GM06990 (cell line): Measurements from ENCODE around the gene CUX1.
"Not testable (repeated sequence)": the region's sequence is repeated elsewhere in the genome, so short reads cannot be mapped to it uniquely, and the experiment has no call there.

ENCODE experiments used
- DNase-seq: peaks from one replicate; pipeline ENCODE4 v3.0.0-alpha.2; 2011; ENCODE audit not compliant: insufficient read length; ENCODE audit errors: extremely low read depth
- H3K27me3 ChIP-seq: replicated peaks from 2 replicates; pipeline ENCODE4 v1.6.0; 2011; ENCODE audit warnings: low read length; ENCODE audit not compliant: control insufficient read depth, insufficient read depth
- H3K36me3 ChIP-seq: 2 replicates; pipeline ENCODE4 v1.5.1; 2011; ENCODE audit warnings: low read length; ENCODE audit not compliant: control insufficient read depth, insufficient read depth
- H3K4me3 ChIP-seq: replicated peaks from 2 replicates; pipeline ENCODE4 v1.5.1; 2011; ENCODE audit warnings: low read depth, mild to moderate bottlenecking, control low read depth, low read length
- TF ChIP-seq, protein P1 (sequence below): IDR thresholded peaks from 2 replicates; pipeline ENCODE4 v1.5.1; 2011; ENCODE audit warnings: low read length, control low read depth, mild to moderate bottlenecking, inconsistent platforms; ENCODE audit not compliant: insufficient read depth, poor library complexity, severe bottlenecking

CUX1 gene

DNA sequence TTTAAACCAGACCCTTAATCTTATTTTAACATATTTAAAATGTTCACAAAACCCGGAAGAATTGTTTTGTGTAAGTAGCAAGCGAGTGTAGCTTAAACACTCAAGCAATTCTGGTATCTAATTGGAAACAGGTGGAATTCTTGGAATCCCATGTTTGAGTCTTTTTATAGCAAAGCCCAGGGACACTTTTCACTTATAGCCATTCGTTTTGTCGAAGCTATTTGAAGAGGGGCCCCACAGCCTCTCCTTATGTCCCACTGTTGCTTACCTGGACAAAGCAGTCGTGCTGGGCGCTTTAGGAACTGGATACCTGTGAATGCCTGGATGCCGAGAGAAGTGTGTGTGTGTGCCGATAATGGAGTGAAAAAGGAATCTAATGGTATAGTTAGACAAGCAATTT is 3.3 kb downstream of the CUX1 start:
- no peak overlapping the region for H3K4me3 ChIP-seq
- DNase-seq, result no peak
- TF ChIP-seq, protein P1, sequence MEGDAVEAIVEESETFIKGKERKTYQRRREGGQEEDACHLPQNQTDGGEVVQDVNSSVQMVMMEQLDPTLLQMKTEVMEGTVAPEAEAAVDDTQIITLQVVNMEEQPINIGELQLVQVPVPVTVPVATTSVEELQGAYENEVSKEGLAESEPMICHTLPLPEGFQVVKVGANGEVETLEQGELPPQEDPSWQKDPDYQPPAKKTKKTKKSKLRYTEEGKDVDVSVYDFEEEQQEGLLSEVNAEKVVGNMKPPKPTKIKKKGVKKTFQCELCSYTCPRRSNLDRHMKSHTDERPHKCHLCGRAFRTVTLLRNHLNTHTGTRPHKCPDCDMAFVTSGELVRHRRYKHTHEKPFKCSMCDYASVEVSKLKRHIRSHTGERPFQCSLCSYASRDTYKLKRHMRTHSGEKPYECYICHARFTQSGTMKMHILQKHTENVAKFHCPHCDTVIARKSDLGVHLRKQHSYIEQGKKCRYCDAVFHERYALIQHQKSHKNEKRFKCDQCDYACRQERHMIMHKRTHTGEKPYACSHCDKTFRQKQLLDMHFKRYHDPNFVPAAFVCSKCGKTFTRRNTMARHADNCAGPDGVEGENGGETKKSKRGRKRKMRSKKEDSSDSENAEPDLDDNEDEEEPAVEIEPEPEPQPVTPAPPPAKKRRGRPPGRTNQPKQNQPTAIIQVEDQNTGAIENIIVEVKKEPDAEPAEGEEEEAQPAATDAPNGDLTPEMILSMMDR, result no peak
- H3K27me3 ChIP-seq, result no peaks in the 10 kb centered on the region
- no peaks in the 10 kb centered on the region for H3K36me3 ChIP-seq

DNA sequence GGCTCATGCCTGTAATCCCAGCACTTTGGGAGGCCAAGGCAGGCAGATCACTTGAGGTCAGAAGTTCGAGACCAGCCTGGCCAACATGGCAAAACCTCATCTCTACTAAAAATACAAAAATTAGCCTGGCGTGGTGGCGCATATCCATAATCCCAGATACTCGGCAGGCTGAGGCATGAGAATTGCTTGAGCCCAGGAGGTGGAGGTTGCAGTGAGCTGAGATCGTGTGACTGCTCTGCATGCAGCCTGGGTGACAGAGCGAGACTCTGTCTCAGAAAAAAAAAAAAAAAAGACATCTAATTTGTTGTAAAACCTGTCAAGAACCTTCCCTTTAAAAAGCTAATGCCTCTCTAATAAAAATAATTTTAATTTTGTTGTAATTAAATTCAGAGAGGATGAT is 5.2 kb downstream of the CUX1 start:
- H3K36me3 ChIP-seq, H3K4me3 ChIP-seq, DNase-seq, H3K27me3 ChIP-seq: not testable (repeated sequence)

DNA sequence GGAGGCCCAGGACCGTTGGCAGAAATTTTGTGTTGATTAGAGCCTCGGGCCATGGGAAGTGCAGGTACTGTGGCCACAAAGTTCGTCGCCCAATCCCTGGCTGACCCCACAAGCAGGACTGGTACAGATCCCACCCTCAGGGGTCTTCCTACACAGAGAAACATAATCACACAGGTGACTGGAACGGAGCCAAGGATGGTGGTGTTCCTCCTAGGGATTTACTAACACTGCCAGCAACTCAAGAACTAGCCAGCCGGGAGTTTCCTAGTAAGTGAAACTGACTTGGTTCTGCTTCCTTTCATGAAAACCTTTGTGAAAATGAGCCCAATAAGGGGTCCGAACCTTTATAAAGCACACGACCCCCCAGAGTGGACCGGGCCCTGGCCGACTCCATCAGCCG is 5.7 kb downstream of the CUX1 start:
- TF ChIP-seq, protein P1, result no peak
- no peak for DNase-seq
- no peak overlapping the region for H3K4me3 ChIP-seq
- no peaks in the 10 kb centered on the region for H3K27me3 ChIP-seq
- no peaks in the 10 kb centered on the region for H3K36me3 ChIP-seq

DNA sequence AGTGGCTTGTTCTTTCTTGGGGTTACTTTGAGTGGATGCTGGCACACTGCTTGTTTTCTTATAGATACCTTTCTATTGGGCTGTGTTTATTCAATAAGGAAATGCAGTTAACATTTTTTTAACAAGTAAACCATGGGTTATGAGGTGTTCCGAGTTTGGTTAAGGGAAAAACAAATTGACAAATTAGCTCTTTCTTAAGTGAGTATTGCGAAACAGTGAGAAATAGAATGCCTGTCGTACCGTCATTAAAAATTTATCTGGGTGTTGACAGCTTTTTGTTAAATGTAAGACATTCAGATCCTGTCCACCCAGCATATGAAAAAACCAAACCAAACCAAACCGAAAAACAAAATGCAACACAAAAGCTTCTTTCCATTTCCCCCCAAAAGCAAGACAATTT is 6.2 kb downstream of the CUX1 start:
- H3K36me3 ChIP-seq, result no peaks in the 10 kb centered on the region
- TF ChIP-seq, protein P1, result no peak
- no peak overlapping the region for H3K4me3 ChIP-seq
- DNase-seq, result no peak
- no peaks in the 10 kb centered on the region for H3K27me3 ChIP-seq

DNA sequence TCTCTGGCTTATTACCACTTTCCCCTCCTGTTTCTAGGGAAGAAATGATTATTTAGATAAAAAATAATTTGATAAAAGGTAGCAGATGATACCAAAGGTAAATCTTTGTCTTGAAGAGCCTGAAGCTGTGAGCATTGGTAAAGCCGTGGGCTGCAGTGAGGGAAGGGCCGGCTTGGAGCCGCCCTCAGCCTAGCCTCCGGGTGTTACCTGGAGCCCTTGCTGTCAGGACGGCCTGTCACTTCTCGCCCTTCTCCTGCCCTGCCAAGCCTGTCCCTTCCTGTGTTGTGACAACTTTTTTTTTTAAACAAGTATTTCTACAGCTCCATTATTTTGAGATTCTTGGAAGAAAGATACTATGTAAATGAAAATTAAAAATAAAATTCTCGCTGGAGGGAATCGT is 7.0 kb downstream of the CUX1 start:
- Histone ChIP-seq H3K27me3 (no peaks in the 10 kb centered on the region), H3K36me3 (no peaks in the 10 kb centered on the region), H3K4me3 (no peak overlapping the region)
- no peak for DNase-seq
- TF ChIP-seq, protein P1, result no peak

DNA sequence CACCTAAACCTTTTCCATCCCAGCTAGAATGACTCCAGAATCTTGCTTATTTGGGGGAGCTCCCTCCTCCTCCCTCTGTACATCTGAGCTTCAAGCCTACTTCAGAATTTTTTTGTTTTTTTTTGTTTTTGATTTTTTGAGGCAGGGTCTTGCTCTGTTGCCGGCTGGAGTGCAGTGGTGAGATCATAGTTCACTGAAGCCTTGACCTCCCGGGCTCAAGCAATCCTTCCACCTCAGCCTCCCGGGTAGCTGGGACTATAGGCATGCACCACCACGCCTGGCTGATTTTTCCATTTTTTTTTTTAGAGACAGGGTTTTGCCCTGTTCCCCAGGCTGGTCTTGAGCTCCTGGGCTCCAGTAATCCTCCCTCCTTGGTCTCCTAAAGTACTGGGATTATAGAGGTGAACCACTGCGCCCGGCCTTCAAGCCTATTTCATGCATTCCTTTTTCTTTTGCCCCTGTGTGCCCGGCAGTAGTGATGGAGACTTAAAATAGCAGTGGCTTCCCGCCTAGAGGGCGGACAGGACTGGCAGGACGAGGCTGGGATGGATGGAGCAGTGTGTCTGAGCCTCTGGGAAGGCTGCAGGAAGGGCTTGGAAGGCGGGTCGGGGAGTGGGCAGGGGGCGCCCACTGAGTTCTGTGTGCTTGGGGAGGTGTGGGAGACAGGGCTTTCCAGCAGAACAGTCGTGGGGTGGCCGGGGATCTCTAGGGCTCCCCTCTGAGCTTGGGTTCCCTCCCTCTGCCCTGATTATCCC is 8.8 kb downstream of the CUX1 start:
- H3K4me3 ChIP-seq, result no peak overlapping the region
- no peaks in the 10 kb centered on the region for H3K27me3 ChIP-seq
- no peak for DNase-seq
- no peaks in the 10 kb centered on the region for H3K36me3 ChIP-seq
- TF ChIP-seq, protein P1, result no peak
